Calu3 (cell line): ENCODE data around the gene CALN1. TPM values are rescaled to one million over a fixed set of nuclear protein-coding genes. Genes with fewer than 3 reads are reported as not detected.

Source experiments
- BruUV-seq: library from RNA; stranded (reverse); fragments of 400-500 nt; replicated peaks from 2 replicates; lab custom pipeline; 2021; lab: Mats Ljungman, UMichigan
- CTCF ChIA-PET: fragments of 300-600 bp; sonication (Branson Sonifier 250); formaldehyde crosslinking; loops from one replicate; lab custom pipeline; 2022; ENCODE audit warnings: antibody characterized with exemption; lab: Charles Lee
- DNase-seq: peaks from one replicate; pipeline ENCODE4 v3.0.0; 2022
- H3K27ac Mint-ChIP-seq: one replicate; pipeline ENCODE4 v1.8.0; 2022; ENCODE audit warnings: mixed read lengths; ENCODE audit not compliant: unreplicated experiment
- H3K27me3 Mint-ChIP-seq: one replicate; pipeline ENCODE4 v1.8.0; 2022; ENCODE audit warnings: mixed read lengths; ENCODE audit not compliant: unreplicated experiment
- H3K36me3 Mint-ChIP-seq: one replicate; pipeline ENCODE4 v1.8.0; 2022; ENCODE audit warnings: mild to moderate bottlenecking, moderate library complexity, mixed read lengths; ENCODE audit not compliant: insufficient read depth, unreplicated experiment
- H3K4me1 Mint-ChIP-seq: one replicate; pipeline ENCODE4 v1.8.0; 2022; ENCODE audit warnings: mild to moderate bottlenecking, low read depth, mixed read lengths; ENCODE audit not compliant: unreplicated experiment
- H3K4me3 Mint-ChIP-seq: one replicate; pipeline ENCODE4 v1.8.0; 2022; ENCODE audit warnings: mild to moderate bottlenecking, low read depth, moderate library complexity, mixed read lengths; ENCODE audit not compliant: unreplicated experiment
- H3K9me3 Mint-ChIP-seq: one replicate; pipeline ENCODE4 v1.8.0; 2022; ENCODE audit warnings: low read depth, mixed read lengths; ENCODE audit not compliant: unreplicated experiment
- CTCF ChIP-seq: fragments of 200-600 bp; IDR thresholded peaks from one replicate; pipeline ENCODE4 v1.8.0; 2022; ENCODE audit warnings: antibody characterized with exemption; ENCODE audit not compliant: unreplicated experiment
- intact Hi-C: fragments of 100-400 bp; cut with micrococcal nuclease; formaldehyde crosslinking; loops from one replicate; pipeline ENCODE4 v1.10.0; 2022; ENCODE audit not compliant: unreplicated experiment
- total RNA-seq: library from RNA; stranded (reverse); gene quantifications from 2 replicates; pipeline ENCODE4 v1.2.3, GENCODE V29; 2022

CALN1 gene
- total RNA-seq, 1 experiment from 2014 or later = not detected

- CTCF ChIA-PET = no interaction called here
- Mint-ChIP-seq H3K4me3 (no peak overlapping the region), H3K4me1 (no peaks in the 10 kb centered on the region), H3K9me3 (peaks cover 13% of the 10 kb centered on the region), H3K27me3 (no peaks in the 10 kb centered on the region), H3K27ac (no peak overlapping the region), H3K36me3 (no peaks in the 10 kb centered on the region)
- TF ChIP-seq CTCF = no peak
- BruUV-seq = no TSS peak
- no peak for DNase-seq
- intact Hi-C loops = no loop called here
Observed at GRCh38 chr7:71793251-71793650, 618.9 kb downstream of the CALN1 start.

GRCh38 chr7:71787513-71787912 lies 624.6 kb downstream of the CALN1 start:
- no TSS peak for BruUV-seq
- CTCF ChIA-PET = no interaction called here
- no peak for TF ChIP-seq CTCF
- intact Hi-C loops = no loop called here
- no peaks in the 10 kb centered on the region for H3K4me1 Mint-ChIP-seq
- no peaks in the 10 kb centered on the region for H3K36me3 Mint-ChIP-seq
- DNase-seq = no peak
- H3K27ac Mint-ChIP-seq = no peak overlapping the region
- H3K27me3 Mint-ChIP-seq = no peaks in the 10 kb centered on the region
- H3K4me3 Mint-ChIP-seq = no peak overlapping the region
- H3K9me3 Mint-ChIP-seq = peaks cover 10% of the 10 kb centered on the region

- Mint-ChIP-seq H3K4me3 (no peak overlapping the region), H3K27me3 (no peaks in the 10 kb centered on the region), H3K27ac (no peak overlapping the region), H3K9me3 (peaks cover 10% of the 10 kb centered on the region), H3K36me3 (no peaks in the 10 kb centered on the region), H3K4me1 (no peaks in the 10 kb centered on the region)
- DNase-seq = no peak
- TF ChIP-seq CTCF = no peak
- intact Hi-C loops = no loop called here
- no TSS peak for BruUV-seq
- CTCF ChIA-PET = no interaction called here
Observed at GRCh38 chr7:71785216-71785615, 626.9 kb downstream of the CALN1 start.

GRCh38 chr7:71784781-71785180 lies 627.4 kb downstream of the CALN1 start:
- intact Hi-C loops = no loop called here
- TF ChIP-seq CTCF = no peak
- Mint-ChIP-seq H3K9me3 (peaks cover 6% of the 10 kb centered on the region), H3K27ac (no peak overlapping the region), H3K36me3 (no peaks in the 10 kb centered on the region), H3K4me1 (no peaks in the 10 kb centered on the region), H3K4me3 (no peak overlapping the region), H3K27me3 (no peaks in the 10 kb centered on the region)
- DNase-seq = no peak
- CTCF ChIA-PET = no interaction called here
- no TSS peak for BruUV-seq
